Activated B cell treated with CpG ODN at 0.5 μM for 24 hours (primary cell): ENCODE data around the gene FBXO41. TPM values are rescaled to one million over a fixed set of nuclear protein-coding genes. Genes with fewer than 3 reads are reported as not detected.

Source experiments
- ATAC-seq: fragments of 200-7000 bp; cut with Tn5 transposase; one replicate; pipeline ENCODE4 v1.10.0; 2021; ENCODE audit warnings: low read depth, mild to moderate bottlenecking, moderate library complexity
- CTCF ChIA-PET: fragments of 350-600 bp; sonication (Branson Sonifier 250); formaldehyde crosslinking; loops from one replicate; lab custom pipeline; 2021; ENCODE audit warnings: antibody characterized with exemption; lab: Charles Lee
- POLR2A ChIA-PET: fragments of 350-600 bp; sonication (Branson Sonifier 250); formaldehyde crosslinking; loops from one replicate; lab custom pipeline; 2021; ENCODE audit warnings: antibody characterized with exemption; lab: Charles Lee
- DNase-seq: peaks from one replicate; pipeline ENCODE4 v3.0.0; 2022
- H3K27ac Mint-ChIP-seq: one replicate; pipeline ENCODE4 v1.8.0; 2020; ENCODE audit warnings: mixed read lengths
- H3K27me3 Mint-ChIP-seq: one replicate; pipeline ENCODE4 v1.8.0; 2021; ENCODE audit warnings: mixed read lengths
- H3K36me3 Mint-ChIP-seq: one replicate; pipeline ENCODE4 v1.8.0; 2021; ENCODE audit warnings: low read depth, mixed read lengths
- H3K4me1 Mint-ChIP-seq: one replicate; pipeline ENCODE4 v1.8.0; 2021; ENCODE audit warnings: mixed read lengths
- H3K4me3 Mint-ChIP-seq: one replicate; pipeline ENCODE4 v1.8.0; 2020; ENCODE audit warnings: mild to moderate bottlenecking, mixed read lengths
- H3K9me3 Mint-ChIP-seq: one replicate; pipeline ENCODE4 v1.8.0; 2020; ENCODE audit warnings: mixed read lengths
- CTCF ChIP-seq: fragments of 200-600 bp; IDR thresholded peaks from one replicate; pipeline ENCODE4 v1.8.0; 2022; ENCODE audit warnings: antibody characterized with exemption, mild to moderate bottlenecking
- intact Hi-C: fragments of 100-400 bp; cut with micrococcal nuclease; formaldehyde crosslinking; loops from one replicate; pipeline ENCODE4 v1.15.1; 2024
- total RNA-seq: library from RNA; stranded (reverse); gene quantifications from 2 replicates; pipeline ENCODE4 v1.2.3, GENCODE V29; 2022

Gene FBXO41
- total RNA-seq, 1 donor from 2014 or later, result 25.7 TPM

DNA sequence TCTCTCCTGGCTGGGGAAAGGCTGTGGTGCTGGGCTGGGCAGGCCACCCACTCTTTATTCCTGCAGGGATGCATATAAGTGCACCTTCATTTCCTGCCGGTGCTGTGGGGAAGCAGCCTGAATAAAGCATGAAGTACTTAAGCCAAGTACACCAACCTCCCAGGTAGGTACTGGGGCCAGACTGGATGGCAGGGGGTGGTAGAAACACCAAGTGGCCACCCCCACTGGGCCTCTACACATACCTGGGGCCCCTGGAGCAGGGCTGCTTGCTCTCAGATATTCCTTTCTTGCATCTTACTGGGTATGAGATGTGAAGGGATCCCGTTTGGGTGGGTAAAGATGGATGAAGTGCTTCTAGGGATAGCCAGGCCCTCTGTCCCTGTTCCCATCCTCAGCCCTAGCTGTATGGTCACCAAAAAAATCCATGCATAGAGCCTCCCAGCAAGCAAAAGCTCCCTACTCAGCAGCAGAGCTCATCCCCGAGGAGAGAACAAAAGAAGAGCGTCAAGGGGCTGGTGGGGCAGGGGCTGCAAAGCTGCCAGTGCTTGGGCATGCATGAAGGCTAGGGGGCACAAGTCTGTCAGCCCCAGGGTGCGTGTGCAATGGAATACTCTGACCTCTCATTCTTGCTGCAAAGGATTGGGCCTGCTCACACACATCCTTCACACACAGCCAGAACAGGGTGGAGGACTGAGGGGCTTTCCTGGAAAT lies 28.2 kb downstream of the FBXO41 start:
- no peaks in the 10 kb centered on the region for H3K27me3 Mint-ChIP-seq
- ATAC-seq (peak; percentile 10), DNase-seq (no peak)
- no peaks in the 10 kb centered on the region for H3K9me3 Mint-ChIP-seq
- peaks cover 60% of the 10 kb centered on the region for H3K36me3 Mint-ChIP-seq
- POLR2A ChIA-PET, result interaction anchor here (1.4 kb wide), 1 partner anchor 23 kb away, joined by 4 read pairs; the partner anchor contains the start of genes CCT7 and PRADC1
- H3K4me1 Mint-ChIP-seq, result no peaks in the 10 kb centered on the region
- H3K27ac Mint-ChIP-seq, result no peak overlapping the region
- H3K4me3 Mint-ChIP-seq, result no peak overlapping the region
- CTCF ChIA-PET, result no interaction called here
- TF ChIP-seq CTCF, result no peak
- intact Hi-C loops, result no loop called here

DNA sequence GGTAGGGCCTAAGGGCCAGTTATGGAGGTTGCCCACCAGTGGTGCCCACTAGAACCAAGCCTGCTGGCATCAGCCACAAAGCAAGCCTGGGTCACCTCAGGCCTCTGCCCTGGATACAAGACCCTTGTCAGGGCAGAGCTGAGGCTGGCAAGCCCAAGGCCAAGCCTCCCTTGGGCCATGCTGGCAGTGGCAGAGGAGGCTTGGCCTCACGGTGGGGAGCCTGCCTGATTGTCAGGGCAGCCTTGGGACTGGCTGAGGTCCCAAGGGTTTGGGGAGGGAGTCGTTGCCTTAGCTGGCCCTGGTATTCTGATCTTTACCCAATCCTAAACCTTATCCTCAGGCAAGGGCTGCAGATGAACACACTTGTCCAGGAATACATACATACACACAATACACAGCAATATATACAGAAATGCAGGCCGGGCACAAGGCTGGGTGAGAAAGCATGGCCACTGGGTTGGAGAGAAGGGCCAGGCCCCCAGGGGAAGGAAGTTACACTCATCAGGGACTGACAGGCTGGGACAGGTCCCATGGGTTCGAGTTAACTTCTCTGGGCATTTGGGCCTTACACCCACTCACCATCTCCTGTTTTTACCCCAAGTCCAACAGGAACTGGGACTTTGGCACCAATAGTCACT lies 29.2 kb downstream of the FBXO41 start:
- DNase-seq, result no peak
- ChIA-PET CTCF (interaction anchor here (1.4 kb wide), 1 partner anchor 35 kb away, joined by 5 read pairs; no protein-coding TSS in a partner anchor), POLR2A (interaction anchor here (1.2 kb wide), 1 partner anchor 30 kb away, joined by 3 read pairs; no protein-coding TSS in a partner anchor)
- Mint-ChIP-seq H3K9me3 (no peaks in the 10 kb centered on the region), H3K27ac (no peak overlapping the region), H3K4me3 (no peak overlapping the region), H3K27me3 (no peaks in the 10 kb centered on the region), H3K4me1 (no peaks in the 10 kb centered on the region), H3K36me3 (peaks cover 65% of the 10 kb centered on the region)
- ATAC-seq, result no peak
- intact Hi-C loops, result no loop called here
- no peak for TF ChIP-seq CTCF

DNA sequence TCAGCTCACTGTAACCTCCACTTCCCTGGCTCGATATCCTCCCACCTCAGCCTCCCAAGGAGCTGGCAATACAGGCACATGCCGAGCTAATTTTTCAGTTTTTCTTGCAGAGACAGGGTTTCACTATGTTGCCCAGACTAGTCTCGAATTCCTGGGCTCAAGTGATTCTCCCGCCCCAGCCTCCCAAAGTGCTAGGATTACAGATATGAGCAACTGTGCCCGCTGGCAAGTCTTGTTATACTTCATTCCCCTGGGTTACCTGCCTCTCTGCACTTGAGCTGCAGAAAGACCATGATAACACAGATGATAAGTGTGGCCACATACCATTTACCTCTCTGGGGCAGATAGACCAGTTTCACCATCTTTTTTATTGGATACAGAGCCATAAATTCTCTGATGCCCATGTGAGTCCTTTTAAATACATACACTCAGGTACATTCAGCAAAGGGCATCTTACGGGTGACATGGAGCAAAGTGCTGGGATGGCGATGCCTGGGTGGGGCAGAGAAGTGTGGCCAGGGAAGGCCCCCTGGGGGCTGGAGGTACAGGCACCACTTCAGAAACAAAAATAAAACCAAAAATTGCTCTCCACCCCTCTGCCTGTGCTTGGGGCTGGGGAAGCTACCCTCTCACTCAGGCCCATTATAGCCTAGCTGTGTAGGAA lies 29.8 kb downstream of the FBXO41 start:
- no peak for TF ChIP-seq CTCF
- intact Hi-C loops, result loop anchor here (5.0 kb wide), 1 partner anchor 38 kb away; the partner anchor contains the start of gene EGR4
- no peaks in the 10 kb centered on the region for H3K4me1 Mint-ChIP-seq
- H3K36me3 Mint-ChIP-seq, result peaks cover 65% of the 10 kb centered on the region
- no peak overlapping the region for H3K4me3 Mint-ChIP-seq
- H3K27ac Mint-ChIP-seq, result no peak overlapping the region
- no peaks in the 10 kb centered on the region for H3K9me3 Mint-ChIP-seq
- ATAC-seq, result no peak
- DNase-seq, result no peak
- ChIA-PET CTCF (interaction anchor here (1.4 kb wide), 1 partner anchor 36 kb away, joined by 5 read pairs; no protein-coding TSS in a partner anchor), POLR2A (interaction anchor here (1.2 kb wide), 2 partner anchors 20 to 31 kb away, joined by 3 read pairs; partner anchors contain the start of gene CCT7)
- no peaks in the 10 kb centered on the region for H3K27me3 Mint-ChIP-seq

DNA sequence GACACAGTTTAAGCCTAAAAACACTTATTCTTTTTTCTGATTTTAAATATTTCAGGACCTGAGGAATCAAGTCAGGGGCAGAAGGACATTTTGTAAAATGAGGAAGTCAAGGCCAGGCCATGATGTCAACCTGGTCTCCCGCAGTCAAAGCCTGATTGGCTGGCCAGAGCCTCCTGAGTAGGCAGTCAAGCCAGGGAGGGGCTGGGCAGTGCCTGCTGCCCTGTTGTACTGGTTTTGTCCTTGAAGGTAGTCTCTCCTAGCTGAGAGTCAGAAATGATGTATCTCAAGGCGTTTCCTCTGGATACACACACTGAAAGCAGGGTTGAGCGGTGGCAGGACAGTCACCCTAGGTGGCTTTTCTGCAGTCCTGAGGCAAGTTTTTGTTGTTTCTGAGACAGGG lies 30.4 kb downstream of the FBXO41 start:
- Mint-ChIP-seq H3K27me3 (no peaks in the 10 kb centered on the region), H3K4me1 (no peaks in the 10 kb centered on the region), H3K9me3 (no peaks in the 10 kb centered on the region), H3K4me3 (no peak overlapping the region), H3K36me3 (peaks cover 65% of the 10 kb centered on the region), H3K27ac (no peak overlapping the region)
- intact Hi-C loops, result loop anchor here (5.0 kb wide), 1 partner anchor 38 kb away; the partner anchor contains the start of gene EGR4
- no peak for DNase-seq
- no peak for ATAC-seq
- CTCF ChIA-PET, result interaction anchor here (1.4 kb wide), 1 partner anchor 36 kb away, joined by 5 read pairs; no protein-coding TSS in a partner anchor
- POLR2A ChIA-PET, result interaction anchor here (1.2 kb wide), 2 partner anchors 20 to 31 kb away, joined by 3 read pairs; partner anchors contain the start of gene CCT7
- no peak for TF ChIP-seq CTCF
